Measurements from ENCODE around the gene ATP7B. TPM values are rescaled to one million over a fixed set of nuclear protein-coding genes. Genes with fewer than 3 reads are reported as not detected.

The ATP7B gene
- total RNA-seq, 1 donor from 2014 or later = 19.3 TPM

DNA sequence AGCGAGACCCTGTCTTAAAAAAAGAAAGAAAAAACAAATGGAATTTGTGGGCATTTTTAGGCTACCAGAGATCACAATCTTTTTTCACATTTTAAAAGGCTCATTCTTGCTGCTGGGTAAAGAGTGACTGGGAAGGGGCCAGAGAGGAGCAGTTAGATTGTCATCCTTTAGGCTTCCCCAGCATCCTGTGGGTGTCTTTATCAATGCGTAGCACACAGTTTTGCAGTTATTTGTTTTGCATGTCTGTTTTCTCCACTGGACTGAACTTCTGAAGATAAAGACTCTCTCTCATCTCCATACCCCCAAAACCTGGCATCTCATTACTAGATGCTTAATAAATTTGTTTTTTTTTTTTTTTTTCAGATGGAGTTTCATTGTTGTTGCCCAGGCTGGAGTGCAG is 11.1 kb upstream of the ATP7B start:
- H3K36me3 Mint-ChIP-seq (ENCODE audit: low read depth, unreplicated experiment) = peaks cover 43% of the 10 kb centered on the region

DNA sequence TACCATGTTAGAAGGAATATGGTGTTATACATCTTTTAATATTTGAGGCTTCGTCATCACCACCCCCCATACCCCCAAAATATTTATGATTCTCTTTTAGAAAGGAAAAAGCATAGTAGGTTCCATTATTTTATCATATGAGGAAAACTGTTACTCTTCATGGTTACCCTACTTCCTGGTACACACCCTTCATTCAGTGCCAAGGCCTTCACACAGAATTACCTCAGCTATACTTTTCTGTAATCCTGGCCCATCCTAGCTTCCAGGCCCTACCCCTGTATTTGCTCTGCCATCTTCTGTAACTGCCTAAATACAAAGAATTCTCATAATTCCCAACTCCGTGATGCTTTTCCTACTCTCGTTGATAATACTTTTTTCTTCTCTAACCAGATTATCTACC is 8.9 kb upstream of the ATP7B start:
- no peaks in the 10 kb centered on the region for H3K4me1 Mint-ChIP-seq (ENCODE audit: unreplicated experiment)
- no peak overlapping the region for H3K27ac Mint-ChIP-seq (ENCODE audit: unreplicated experiment)
- H3K4me3 Mint-ChIP-seq (ENCODE audit: unreplicated experiment) = no peak overlapping the region
- peaks cover 3% of the 10 kb centered on the region for H3K27me3 Mint-ChIP-seq (ENCODE audit: unreplicated experiment)
- TF ChIP-seq, protein P1, sequence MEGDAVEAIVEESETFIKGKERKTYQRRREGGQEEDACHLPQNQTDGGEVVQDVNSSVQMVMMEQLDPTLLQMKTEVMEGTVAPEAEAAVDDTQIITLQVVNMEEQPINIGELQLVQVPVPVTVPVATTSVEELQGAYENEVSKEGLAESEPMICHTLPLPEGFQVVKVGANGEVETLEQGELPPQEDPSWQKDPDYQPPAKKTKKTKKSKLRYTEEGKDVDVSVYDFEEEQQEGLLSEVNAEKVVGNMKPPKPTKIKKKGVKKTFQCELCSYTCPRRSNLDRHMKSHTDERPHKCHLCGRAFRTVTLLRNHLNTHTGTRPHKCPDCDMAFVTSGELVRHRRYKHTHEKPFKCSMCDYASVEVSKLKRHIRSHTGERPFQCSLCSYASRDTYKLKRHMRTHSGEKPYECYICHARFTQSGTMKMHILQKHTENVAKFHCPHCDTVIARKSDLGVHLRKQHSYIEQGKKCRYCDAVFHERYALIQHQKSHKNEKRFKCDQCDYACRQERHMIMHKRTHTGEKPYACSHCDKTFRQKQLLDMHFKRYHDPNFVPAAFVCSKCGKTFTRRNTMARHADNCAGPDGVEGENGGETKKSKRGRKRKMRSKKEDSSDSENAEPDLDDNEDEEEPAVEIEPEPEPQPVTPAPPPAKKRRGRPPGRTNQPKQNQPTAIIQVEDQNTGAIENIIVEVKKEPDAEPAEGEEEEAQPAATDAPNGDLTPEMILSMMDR (IDR thresholded peaks at IDR 0.05; ENCODE audit: unreplicated experiment) = no peak
- no peaks in the 10 kb centered on the region for H3K9me3 Mint-ChIP-seq (ENCODE audit: unreplicated experiment)
- no peak for DNase-seq (ENCODE audit: low spot score)
- peaks cover 34% of the 10 kb centered on the region for H3K36me3 Mint-ChIP-seq (ENCODE audit: low read depth, unreplicated experiment)

More for the DNA sequence above, 11.1 kb upstream of the ATP7B start:
- Mint-ChIP-seq H3K4me1 (ENCODE audit: unreplicated experiment) (peaks cover 4% of the 10 kb centered on the region), H3K27me3 (ENCODE audit: unreplicated experiment) (peaks cover 11% of the 10 kb centered on the region), H3K27ac (ENCODE audit: unreplicated experiment) (no peak overlapping the region), H3K4me3 (ENCODE audit: unreplicated experiment) (no peak overlapping the region), H3K9me3 (ENCODE audit: unreplicated experiment) (no peaks in the 10 kb centered on the region)
- TF ChIP-seq, protein P1 (IDR thresholded peaks at IDR 0.05; ENCODE audit: unreplicated experiment) = no peak
- DNase-seq (ENCODE audit: low spot score) = no peak

DNA sequence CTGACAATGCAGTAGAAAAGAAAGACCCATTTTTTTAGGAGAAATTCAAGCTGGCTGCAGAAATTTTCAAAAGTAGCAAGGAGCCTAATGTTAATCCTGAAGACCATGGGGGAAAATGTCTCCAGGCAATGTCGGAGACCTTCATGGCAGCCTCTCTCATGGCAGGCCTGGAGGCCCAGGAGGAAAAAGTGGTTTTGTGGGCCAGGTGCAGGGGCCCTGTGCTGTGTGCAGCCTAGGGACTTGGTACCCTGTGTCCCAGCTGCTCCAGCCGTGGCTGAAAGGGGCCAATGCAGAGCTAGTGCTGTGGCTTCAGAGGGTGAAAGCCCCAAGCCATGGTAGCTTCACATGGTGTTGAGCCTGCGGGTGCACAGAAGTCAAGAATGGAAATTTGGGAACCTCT is 5.0 kb upstream of the ATP7B start:
- no peak for DNase-seq (ENCODE audit: low spot score)
- TF ChIP-seq, protein P1 (IDR thresholded peaks at IDR 0.05; ENCODE audit: unreplicated experiment) = no peak
- H3K9me3 Mint-ChIP-seq (ENCODE audit: unreplicated experiment) = no peaks in the 10 kb centered on the region
- peaks cover 30% of the 10 kb centered on the region for H3K36me3 Mint-ChIP-seq (ENCODE audit: low read depth, unreplicated experiment)
- H3K4me1 Mint-ChIP-seq (ENCODE audit: unreplicated experiment) = peaks cover 8% of the 10 kb centered on the region
- H3K27ac Mint-ChIP-seq (ENCODE audit: unreplicated experiment) = no peak overlapping the region
- H3K4me3 Mint-ChIP-seq (ENCODE audit: unreplicated experiment) = peak overlapping the region; percentile 47
- H3K27me3 Mint-ChIP-seq (ENCODE audit: unreplicated experiment) = peaks cover 9% of the 10 kb centered on the region

DNA sequence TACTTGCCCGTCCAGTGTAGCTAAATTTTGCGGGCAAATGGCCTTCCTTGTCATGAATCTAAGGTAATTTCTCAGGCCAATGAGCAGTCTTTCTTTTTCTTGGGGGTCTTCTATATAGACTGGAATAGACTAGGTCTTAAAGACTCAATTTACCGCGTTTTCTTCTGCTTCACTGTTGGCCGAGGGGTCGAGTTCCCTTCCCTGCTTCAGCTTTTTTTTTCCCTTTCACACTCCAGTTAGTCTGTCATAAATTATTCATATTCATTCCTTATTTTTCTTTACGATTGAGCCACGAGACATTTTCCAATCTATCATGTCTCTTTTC is 1.2 kb upstream of the ATP7B start:
- no peak for DNase-seq (ENCODE audit: low spot score)
- peak overlapping the region; percentile 100 for H3K27ac Mint-ChIP-seq (ENCODE audit: unreplicated experiment)
- no peaks in the 10 kb centered on the region for H3K9me3 Mint-ChIP-seq (ENCODE audit: unreplicated experiment)
- H3K4me3 Mint-ChIP-seq (ENCODE audit: unreplicated experiment) = peak overlapping the region; percentile 100
- TF ChIP-seq, protein P1 (IDR thresholded peaks at IDR 0.05; ENCODE audit: unreplicated experiment) = no peak
- H3K36me3 Mint-ChIP-seq (ENCODE audit: low read depth, unreplicated experiment) = peaks cover 18% of the 10 kb centered on the region
- peaks cover 20% of the 10 kb centered on the region for H3K4me1 Mint-ChIP-seq (ENCODE audit: unreplicated experiment)
- peaks cover 11% of the 10 kb centered on the region for H3K27me3 Mint-ChIP-seq (ENCODE audit: unreplicated experiment)

DNA sequence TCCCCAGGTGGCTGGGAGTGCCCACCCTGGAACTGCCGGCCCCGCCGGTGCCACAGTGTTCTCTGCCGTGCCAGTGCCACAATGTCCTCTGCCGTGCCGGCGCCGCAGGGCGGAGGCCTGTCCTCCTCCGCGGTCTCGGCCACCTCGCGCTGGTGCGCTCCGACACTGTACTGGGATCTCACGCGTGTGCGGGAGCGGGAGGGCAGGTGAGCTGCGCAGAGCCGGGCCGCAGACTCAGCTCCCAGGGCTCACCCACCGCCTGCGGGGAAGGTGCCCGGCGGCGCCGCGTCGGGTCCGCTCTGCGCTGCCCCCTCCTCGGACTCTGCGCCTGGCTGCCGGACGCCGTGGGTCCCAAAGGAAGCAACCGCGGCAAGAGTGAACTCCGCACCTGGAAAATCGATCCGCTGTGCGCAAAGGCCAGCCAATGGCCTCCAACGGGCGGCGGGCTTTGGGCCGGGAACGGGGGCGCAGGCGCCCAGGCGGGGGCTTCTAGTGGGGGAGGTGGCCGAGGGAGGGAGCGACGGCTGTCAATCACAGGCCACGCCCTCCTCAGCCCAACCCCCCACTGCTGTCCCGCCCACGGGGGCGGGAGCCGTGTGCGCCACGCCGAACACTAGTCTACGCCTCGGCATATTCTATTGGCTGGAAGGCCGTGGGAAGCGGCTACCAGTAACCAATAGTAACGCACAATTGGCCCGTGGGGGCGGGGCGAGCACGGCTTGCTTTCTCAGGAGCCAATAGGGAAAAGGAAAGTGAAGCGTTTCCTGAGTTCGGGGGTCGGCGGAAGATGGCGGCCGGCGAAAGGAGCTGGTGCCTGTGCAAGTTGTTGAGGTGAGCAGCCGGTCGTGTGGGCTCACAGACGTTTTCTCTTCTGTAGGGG is 622 bp upstream of the ATP7B start, which contains the start of gene ALG11:
TSS of gene ALG11 (plus strand) at position 767 of the 880 bp plus-strand sequence. CDS start at position 788, 21 bp downstream.
- H3K4me1 Mint-ChIP-seq (ENCODE audit: unreplicated experiment) = peaks cover 20% of the 10 kb centered on the region
- H3K4me3 Mint-ChIP-seq (ENCODE audit: unreplicated experiment) = peak within 1 kb of the TSS; percentile 100
- H3K27ac Mint-ChIP-seq (ENCODE audit: unreplicated experiment) = peak within 1 kb of the TSS; percentile 100
- peak; percentile 99 for DNase-seq (ENCODE audit: low spot score)
- H3K9me3 Mint-ChIP-seq (ENCODE audit: unreplicated experiment) = no peaks in the 10 kb centered on the region
- peaks cover 16% of the 10 kb centered on the region for H3K36me3 Mint-ChIP-seq (ENCODE audit: low read depth, unreplicated experiment)
- H3K27me3 Mint-ChIP-seq (ENCODE audit: unreplicated experiment) = peaks cover 11% of the 10 kb centered on the region
- TF ChIP-seq, protein P1 (IDR thresholded peaks at IDR 0.05; ENCODE audit: unreplicated experiment) = no peak

Measured in endothelial cell (in vitro differentiated cells).